ENCODE data around the gene SH3GL3.

Gene SH3GL3

GRCh38 chr15:83449937-83450506 is 2.9 kb downstream of the SH3GL3 start:
- intact Hi-C loops (cut with DNase I): loop anchor here (5.0 kb wide), 1 partner anchor 107 kb away; no protein-coding TSS in a partner anchor
- DNase-seq: no peak

GRCh38 chr15:83457149-83457548 is 10.0 kb downstream of the SH3GL3 start:
- intact Hi-C loops (cut with DNase I): no loop called here
- DNase-seq: no peak

GRCh38 chr15:83458381-83458780 is 11.2 kb downstream of the SH3GL3 start:
- intact Hi-C loops (cut with DNase I): no loop called here
- DNase-seq: no peak

- intact Hi-C loops (cut with DNase I): no loop called here
Measured at GRCh38 chr15:83462026-83462425, 14.9 kb downstream of the SH3GL3 start.

GRCh38 chr15:83462953-83463433 is 15.9 kb downstream of the SH3GL3 start:
- DNase-seq: no peak
- intact Hi-C loops (cut with DNase I): no loop called here

More at GRCh38 chr15:83462026-83462425, 14.9 kb downstream of the SH3GL3 start:
- DNase-seq: no peak

GRCh38 chr15:83470887-83471286 is 23.7 kb downstream of the SH3GL3 start:
- intact Hi-C loops (cut with DNase I): no loop called here
- no peak for DNase-seq

- intact Hi-C loops (cut with DNase I): no loop called here
- no peak for DNase-seq
Measured at GRCh38 chr15:83471307-83471866, 24.2 kb downstream of the SH3GL3 start.

GRCh38 chr15:83472151-83472550 is 25.0 kb downstream of the SH3GL3 start:
- no peak for DNase-seq
- intact Hi-C loops (cut with DNase I): no loop called here

GRCh38 chr15:83472797-83473196 is 25.7 kb downstream of the SH3GL3 start:
- no peak for DNase-seq
- intact Hi-C loops (cut with DNase I): no loop called here

GRCh38 chr15:83474578-83474977 is 27.4 kb downstream of the SH3GL3 start:
- intact Hi-C loops (cut with DNase I): no loop called here
- DNase-seq: peak in 7 of 42 donors; percentile 16 to 43 (median 29)

GRCh38 chr15:83475551-83475950 is 28.4 kb downstream of the SH3GL3 start:
- DNase-seq: no peak

GRCh38 chr15:83476066-83476465 is 28.9 kb downstream of the SH3GL3 start:
- intact Hi-C loops (cut with DNase I): no loop called here
- DNase-seq: no peak

More at GRCh38 chr15:83475551-83475950, 28.4 kb downstream of the SH3GL3 start:
- intact Hi-C loops (cut with DNase I): no loop called here

- intact Hi-C loops (cut with DNase I): no loop called here
- no peak for DNase-seq
Measured at GRCh38 chr15:83476708-83477107, 29.6 kb downstream of the SH3GL3 start.

- no peak for DNase-seq
- intact Hi-C loops (cut with DNase I): no loop called here
Measured at GRCh38 chr15:83477172-83477807, 30.1 kb downstream of the SH3GL3 start.

- DNase-seq: peak in 10 of 42 donors; percentile 12 to 59 (median 33)
- intact Hi-C loops (cut with DNase I): no loop called here
Measured at GRCh38 chr15:83477808-83478537, 30.8 kb downstream of the SH3GL3 start.

- DNase-seq: no peak
- intact Hi-C loops (cut with DNase I): no loop called here
Measured at GRCh38 chr15:83483612-83484011, 36.5 kb downstream of the SH3GL3 start.

GRCh38 chr15:83484636-83485035 is 37.5 kb downstream of the SH3GL3 start:
- intact Hi-C loops (cut with DNase I): no loop called here

GRCh38 chr15:83486363-83486762 is 39.2 kb downstream of the SH3GL3 start:
- intact Hi-C loops (cut with DNase I): no loop called here

More at GRCh38 chr15:83484636-83485035, 37.5 kb downstream of the SH3GL3 start:
- DNase-seq: no peak

GRCh38 chr15:83487519-83487918 is 40.4 kb downstream of the SH3GL3 start:
- intact Hi-C loops (cut with DNase I): no loop called here
- DNase-seq: peak in 9 of 42 donors; percentile 16 to 70 (median 33)

More at GRCh38 chr15:83486363-83486762, 39.2 kb downstream of the SH3GL3 start:
- no peak for DNase-seq

- no peak for DNase-seq
Measured at GRCh38 chr15:83489690-83490089, 42.5 kb downstream of the SH3GL3 start.

More at GRCh38 chr15:83489690-83490089, 42.5 kb downstream of the SH3GL3 start:
- intact Hi-C loops (cut with DNase I): no loop called here
